Left colon (tissue), 2 donors: Measurements from ENCODE around the gene TMEM94. TPM values are rescaled to one million over a fixed set of nuclear protein-coding genes. Genes with fewer than 3 reads are reported as not detected.
"Not testable (repeated sequence)": the region's sequence is repeated elsewhere in the genome, so short reads cannot be mapped to it uniquely, and the experiment has no call there.

Source experiments
- ATAC-seq: fragments of 200-7000 bp; cut with Tn5 transposase; one replicate; pipeline ENCODE4 v1.9.1; 2020; ENCODE audit warnings: mild to moderate bottlenecking, moderate library complexity
- DNase-seq, 2 donors: peaks; one replicate each; pipeline ENCODE4 v3.0.0-alpha.2; 2020
- intact Hi-C, 2 donors: fragments of 100-400 bp; cut with DNase I in 1 of 2; cut with micrococcal nuclease in 1 of 2; formaldehyde crosslinking; loops; one replicate each; pipeline versions ENCODE4 v1.11.2 to v1.14.0; 2022; cut with DNase I, micrococcal nuclease
- long read RNA-seq: library from polyadenylated mRNA; unstranded; transcript quantifications from one replicate; pipeline ENCODE4 v2.0.0, GENCODE V29; 2021
- total RNA-seq, 2 donors: library from RNA; stranded (reverse); fragmentation: NEBNext Ultra II Directional; extraction: Animal tissue kit (Norgen Biotek cat#: 25700); gene quantifications; one replicate each; pipeline ENCODE4 v1.2.1, GENCODE V29; 2021
- donor health status: DM: no; HTN: no; CAD: no.
- donor health status: DM: yes; HTN: yes; CAD: no.

TMEM94 gene
- 100 to 1,000 TPM in 1 of 2 donors, 10 to 100 TPM in 1; 99.9 to 123 TPM for total RNA-seq
- long read RNA-seq, partial matches to known transcripts: 23 of 32 reads
- long read RNA-seq, other reads (novel, unspliced or antisense): 9 of 32 reads

GRCh38 chr17:75456417-75457046 is at the start of gene TMEM94:
TMEM94 (plus strand) TSS chr17:75456635; CDS start chr17:75471906, 15,271 bp downstream.
- peak; percentile 95 to 96 for DNase-seq
- peak; percentile 81 for ATAC-seq
- intact Hi-C loops: no loop called here

DNA sequence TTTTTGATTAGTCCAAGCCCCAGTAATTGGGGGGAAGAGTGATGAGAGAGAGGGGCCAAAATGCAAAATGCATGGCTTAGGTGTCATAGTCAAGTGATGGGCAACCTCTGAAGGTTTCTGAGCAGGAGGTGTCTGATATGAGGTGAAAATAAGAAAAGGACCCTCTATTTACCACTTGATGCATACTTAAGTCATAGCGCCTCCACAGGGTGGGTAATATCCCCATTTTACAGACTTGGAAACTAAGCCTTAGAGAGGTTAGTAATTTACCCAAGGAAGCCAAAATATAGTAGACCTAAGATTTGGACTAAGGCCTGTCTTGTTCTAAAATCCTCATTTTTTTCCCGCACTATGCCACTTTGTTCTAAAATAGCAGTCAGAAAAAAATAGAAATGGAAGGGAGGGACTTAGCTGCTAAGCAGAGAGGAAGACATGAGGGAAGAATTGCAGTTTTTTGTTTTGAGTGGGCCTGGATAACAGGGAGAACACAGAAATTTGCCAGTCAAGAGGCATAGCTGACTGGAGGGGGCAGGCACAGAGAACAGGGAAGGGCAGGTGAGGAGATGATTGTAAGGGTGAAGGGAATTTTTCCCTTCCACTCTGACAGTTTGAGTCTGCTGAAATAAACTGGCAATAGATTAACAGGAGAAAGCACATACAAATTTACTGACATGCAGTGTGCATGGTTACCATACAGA is 48.6 kb upstream of the TMEM94 start:
- no peak for ATAC-seq
- intact Hi-C loops: loop anchor here in 1 of 2 donors (10.0 kb wide), 1 partner anchor 83 kb away; no protein-coding TSS in a partner anchor
- no peak for DNase-seq

- DNase-seq (no peak), ATAC-seq (no peak)
- intact Hi-C loops: no loop called here
These were observed 46.3 kb upstream of the TMEM94 start for GRCh38 chr17:75410141-75410540.

DNA sequence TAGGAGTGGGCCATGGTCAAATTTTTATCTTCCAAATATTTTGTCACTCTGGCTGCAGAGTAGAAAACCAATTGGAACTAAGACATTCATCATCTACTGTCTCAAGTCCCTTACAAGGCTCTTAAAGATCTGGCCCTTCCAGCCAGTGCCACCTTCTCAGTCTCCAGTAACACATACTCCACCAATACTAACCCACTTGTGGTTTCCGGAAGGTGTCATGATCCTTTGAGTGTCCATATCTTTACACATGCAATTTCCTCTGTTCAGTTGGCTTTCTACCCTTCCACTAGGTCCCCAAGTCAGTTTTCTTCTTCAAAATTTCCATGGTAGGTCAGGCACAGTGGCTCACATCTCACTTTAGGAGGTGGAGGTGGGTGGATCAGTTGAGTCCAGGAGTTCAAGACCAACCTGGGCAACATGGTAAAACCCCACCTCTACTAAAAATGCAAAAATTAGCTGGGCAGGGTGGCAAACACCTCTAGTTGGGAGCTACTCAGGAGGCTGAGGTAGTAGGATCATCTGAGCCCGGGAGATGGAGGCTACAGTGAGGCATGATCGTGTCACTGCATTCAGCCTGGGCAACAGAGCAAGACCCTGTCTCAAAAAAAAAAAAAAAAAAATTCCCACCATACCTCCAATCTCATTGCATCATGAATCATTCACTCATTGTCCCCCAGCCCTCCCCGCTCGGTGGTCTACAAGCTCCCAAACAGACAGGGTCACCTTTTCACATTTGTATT is 44.9 kb upstream of the TMEM94 start:
- intact Hi-C loops: no loop called here
- DNase-seq (no peak), ATAC-seq (no peak)

DNA sequence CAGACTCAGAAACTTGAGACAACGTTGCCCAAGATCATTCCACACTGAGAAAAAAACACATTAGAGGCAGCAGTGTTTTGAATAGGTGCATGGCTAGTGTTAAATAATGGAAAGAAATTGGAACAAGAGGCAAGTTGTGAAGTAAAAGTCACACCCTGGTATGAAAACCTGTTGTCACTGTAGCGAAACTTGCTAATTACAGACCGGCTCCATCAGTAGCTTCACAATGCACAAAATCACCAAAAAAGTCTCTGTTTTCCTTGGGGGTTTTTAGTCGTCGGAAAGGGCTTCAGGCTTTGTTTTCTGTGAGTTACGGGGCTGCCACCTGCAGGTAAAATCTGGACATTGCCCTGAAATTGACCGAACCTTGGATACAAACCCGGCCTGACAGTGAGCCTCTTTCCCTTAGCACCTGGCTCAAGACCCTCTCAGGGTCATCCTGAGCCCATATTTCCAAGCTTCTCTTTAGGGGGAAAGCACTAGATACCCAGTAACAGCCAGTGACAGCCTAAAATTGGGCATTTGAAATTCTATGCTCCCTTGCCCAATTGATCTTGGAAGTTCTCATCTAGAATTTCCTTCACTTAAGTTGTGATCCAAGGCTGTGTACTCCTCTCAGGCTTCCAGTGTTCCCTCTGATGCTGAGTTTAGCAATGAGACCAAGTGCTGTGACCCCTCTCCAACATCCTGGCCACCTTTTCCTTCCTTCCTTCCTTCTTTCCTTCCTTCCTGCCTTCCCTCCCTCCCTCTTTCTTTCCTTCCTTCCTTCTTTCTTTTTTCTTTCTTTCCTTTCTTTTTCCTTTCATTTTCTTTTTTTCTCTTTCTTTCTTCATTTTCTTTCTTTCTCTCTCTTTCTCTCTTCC is 43.7 kb upstream of the TMEM94 start:
- peak; percentile 39 to 75 for DNase-seq
- intact Hi-C loops: no loop called here
- ATAC-seq: peak; percentile 81

GRCh38 chr17:75414488-75414887 is 41.9 kb upstream of the TMEM94 start:
- ATAC-seq: no peak
- intact Hi-C loops: no loop called here
- no peak for DNase-seq

GRCh38 chr17:75416006-75416405 is 40.4 kb upstream of the TMEM94 start:
- DNase-seq: no peak
- intact Hi-C loops: no loop called here

DNA sequence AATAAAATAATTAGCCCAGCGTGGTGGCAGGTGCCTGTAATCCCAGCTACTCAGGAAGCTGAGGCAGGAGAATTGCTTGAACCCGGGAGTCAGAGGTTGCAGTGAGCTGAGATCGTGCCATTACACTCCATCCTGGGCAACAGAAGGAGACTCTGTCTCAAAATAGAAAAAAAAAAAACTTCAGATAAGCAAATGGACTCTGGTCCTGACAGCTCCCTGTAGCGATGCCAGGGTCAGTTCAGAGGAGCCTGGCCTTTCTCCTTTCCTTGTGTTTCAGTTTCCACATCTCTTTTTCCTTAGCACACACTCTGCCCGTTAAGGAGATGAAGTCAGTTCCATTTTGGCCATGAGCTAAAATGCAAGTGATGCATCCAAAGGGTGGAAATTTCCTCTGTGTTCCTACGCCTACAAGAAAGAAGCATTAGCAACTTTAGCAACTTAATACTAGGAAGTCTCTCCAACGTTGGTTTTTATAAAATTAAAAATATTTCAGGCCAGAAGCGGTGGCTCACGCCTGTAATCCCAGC is 39.3 kb upstream of the TMEM94 start:
- intact Hi-C loops: no loop called here
- peak; percentile 56 for ATAC-seq
- DNase-seq: no peak

More at GRCh38 chr17:75416006-75416405, 40.4 kb upstream of the TMEM94 start:
- ATAC-seq: no peak

DNA sequence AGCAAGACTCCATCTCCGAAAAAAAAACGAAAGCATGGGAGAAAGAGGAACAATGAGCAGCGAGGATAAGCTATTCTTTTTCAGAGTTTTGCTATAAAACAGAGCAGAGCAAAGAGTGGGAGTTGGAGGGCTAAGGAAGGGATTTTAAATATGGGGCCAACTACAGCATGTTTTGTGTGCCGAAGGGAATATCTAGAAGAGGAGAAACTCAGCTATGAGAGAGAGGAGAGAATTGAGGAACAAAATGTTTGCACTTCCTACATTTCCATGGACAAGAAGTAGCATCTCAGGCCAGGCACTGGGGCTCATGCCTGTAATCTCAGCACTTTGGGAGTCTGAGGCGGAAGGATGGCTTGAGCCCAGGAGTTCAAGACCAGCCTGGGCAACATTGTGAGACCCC is 37.9 kb upstream of the TMEM94 start:
- DNase-seq (no peak), ATAC-seq (no peak)
- intact Hi-C loops: no loop called here

DNA sequence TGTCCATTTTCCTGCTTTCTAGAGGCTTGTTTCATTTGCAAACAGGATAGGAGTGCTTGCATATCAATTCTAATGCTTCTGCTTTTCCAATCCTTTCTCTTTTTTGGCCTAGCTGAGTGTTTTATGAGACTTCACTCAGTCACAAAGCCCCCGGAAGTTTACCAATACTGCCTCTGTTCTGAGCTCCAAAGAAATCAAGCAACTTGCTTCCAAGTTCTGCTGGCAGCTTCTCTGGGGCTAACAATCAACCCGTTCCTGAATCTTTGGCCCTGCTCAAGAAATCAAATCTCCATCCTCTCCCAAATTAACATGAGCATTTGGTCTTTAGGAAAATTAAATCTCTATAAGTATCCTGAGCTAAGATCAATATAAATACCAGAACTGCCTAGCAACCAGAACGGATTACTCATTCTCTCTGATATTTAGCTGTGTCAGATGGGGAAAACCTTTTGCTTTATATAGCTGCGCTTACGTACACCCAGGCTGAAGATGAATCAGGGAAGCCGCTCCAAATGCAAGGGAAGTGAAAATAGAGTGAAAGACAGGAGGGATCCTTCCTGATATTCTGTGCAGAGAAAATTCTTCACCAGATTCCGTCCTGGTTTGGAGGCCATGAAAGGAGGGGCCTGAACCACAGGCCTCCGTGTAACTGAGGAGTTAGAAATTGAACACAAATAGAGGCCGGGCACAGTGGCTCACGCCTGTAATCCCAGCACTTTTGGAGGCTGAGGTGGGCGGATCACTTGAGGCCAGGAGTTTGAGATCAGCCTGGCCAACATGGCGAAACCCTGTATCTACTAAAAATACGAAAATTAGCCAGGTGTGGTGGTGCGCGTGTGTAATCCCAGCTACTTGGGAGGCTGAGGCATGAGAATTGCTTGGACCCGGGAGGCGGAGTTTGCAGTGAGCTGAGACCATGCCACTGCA is 27.6 kb upstream of the TMEM94 start:
- DNase-seq: no peak
- intact Hi-C loops: loop anchor here (5.0 to 10.0 kb wide), 3 partner anchors 76 to 158 kb away; partner anchors contain the start of genes CASKIN2 (in 1 of the 2), MYO15B (in 1 of the 2) and TSEN54 (in 1 of the 2)

GRCh38 chr17:75430159-75430974 is 26.1 kb upstream of the TMEM94 start:
- intact Hi-C loops: no loop called here
- ATAC-seq (peak; percentile 63), DNase-seq (peak in 1 of 2 donors; percentile 36)

More for the DNA sequence above, 27.6 kb upstream of the TMEM94 start:
- ATAC-seq: no peak

DNA sequence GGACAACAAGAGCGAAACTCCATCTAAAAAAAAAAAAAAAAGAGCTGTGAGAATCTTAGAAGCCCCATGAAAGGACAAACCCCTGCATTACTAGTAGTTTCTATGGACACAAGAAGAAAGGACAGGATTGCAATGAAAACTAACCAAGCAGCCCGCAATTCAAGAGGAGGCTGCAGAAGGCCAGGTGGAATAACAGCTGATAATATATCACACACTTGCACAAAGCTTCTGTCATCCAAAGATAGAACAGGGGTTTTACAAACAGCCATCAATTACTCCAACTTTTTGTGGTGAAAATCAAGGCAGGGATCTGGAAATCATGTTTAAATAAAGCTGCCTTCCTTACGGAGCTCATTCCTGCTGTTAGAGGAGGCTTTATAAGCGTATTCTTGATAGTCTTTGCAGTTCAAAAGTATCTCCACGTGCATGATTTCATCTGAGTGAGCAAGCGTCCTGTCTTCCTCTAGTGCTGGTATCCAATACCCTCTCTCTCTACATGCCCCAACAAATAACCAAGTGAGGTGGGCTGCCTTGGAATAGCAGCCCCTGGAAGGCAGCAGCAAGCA is 23.1 kb upstream of the TMEM94 start:
- ATAC-seq (no peak), DNase-seq (no peak)
- intact Hi-C loops: no loop called here

DNA sequence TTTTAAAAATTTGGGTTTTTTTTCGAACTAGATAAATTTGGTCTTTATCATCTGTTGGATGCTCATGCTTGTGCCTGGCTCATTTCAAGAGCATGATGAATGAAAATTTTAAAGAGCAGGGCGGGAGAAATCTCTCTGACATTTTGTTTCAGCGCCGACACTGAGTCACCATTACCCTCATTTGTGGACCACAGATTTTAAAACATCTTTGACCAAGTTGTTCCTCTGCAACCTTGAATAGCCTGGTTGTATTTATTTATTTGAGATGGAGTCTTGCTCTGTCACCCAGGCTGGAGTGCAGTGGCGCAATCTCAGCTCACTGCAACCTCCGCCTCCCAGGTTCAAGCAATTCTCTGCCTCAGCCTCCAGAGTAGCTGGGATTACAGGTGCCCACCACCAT is 22.0 kb upstream of the TMEM94 start:
- DNase-seq, intact Hi-C loops, ATAC-seq: not testable (repeated sequence)

DNA sequence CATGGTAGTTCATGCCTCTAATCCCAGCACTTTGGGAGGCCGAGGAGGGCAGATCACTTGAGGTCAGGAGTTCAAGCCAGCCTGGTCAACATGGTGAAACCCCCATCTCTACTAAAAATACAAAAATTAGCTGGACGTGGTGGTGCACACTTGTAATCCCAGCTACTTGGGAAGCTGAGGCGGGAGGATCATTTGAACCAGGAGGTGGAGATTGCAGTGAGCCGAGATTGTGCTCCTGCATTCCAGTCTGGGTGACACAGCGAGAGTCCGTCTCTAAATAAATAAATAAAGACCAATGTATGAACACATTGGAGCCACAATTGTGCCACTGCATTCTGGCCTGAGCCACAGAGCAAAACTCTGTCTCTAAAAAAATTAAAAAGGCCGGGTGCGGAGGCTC is 19.0 kb upstream of the TMEM94 start:
- DNase-seq, ATAC-seq, intact Hi-C loops: not testable (repeated sequence)

GRCh38 chr17:75439287-75439686 is 17.1 kb upstream of the TMEM94 start:
- DNase-seq (no peak), ATAC-seq (no peak)
- intact Hi-C loops: loop anchor here in 1 of 2 donors (2.0 kb wide), 1 partner anchor 34 kb away; no protein-coding TSS in a partner anchor
